IPS DF 4.7 (cell line): Measurements from ENCODE around the gene APOC4.
"Not testable (repeated sequence)": the region's sequence is repeated elsewhere in the genome, so short reads cannot be mapped to it uniquely, and the experiment has no call there.

Source experiments
- DNase-seq: peaks from one replicate; pipeline ENCODE4 v3.0.0-alpha.2; 2013; ENCODE audit warnings: low spot score; ENCODE audit errors: extremely low read depth

APOC4 gene

GRCh38 chr19:44958090-44958489 lies 16.1 kb downstream of the APOC4 start:
- DNase-seq = no peak

GRCh38 chr19:44959691-44960090 lies 17.7 kb downstream of the APOC4 start:
- no peak for DNase-seq

- DNase-seq = no peak
These were observed 19.1 kb downstream of the APOC4 start for GRCh38 chr19:44960906-44961728.

GRCh38 chr19:44961821-44962220 lies 19.8 kb downstream of the APOC4 start:
- no peak for DNase-seq

- DNase-seq = no peak
These were observed 26.1 kb downstream of the APOC4 start for GRCh38 chr19:44968118-44968517.

GRCh38 chr19:44968670-44969069 lies 26.6 kb downstream of the APOC4 start:
- no peak for DNase-seq

- no peak for DNase-seq
These were observed 27.4 kb downstream of the APOC4 start for GRCh38 chr19:44969437-44969836.

GRCh38 chr19:44971451-44971850 lies 29.4 kb downstream of the APOC4 start:
- DNase-seq = not testable (repeated sequence)

- no peak for DNase-seq
These were observed 30.8 kb downstream of the APOC4 start for GRCh38 chr19:44972802-44973201.

- no peak for DNase-seq
These were observed 32.1 kb downstream of the APOC4 start for GRCh38 chr19:44973982-44974735.

GRCh38 chr19:44974857-44975256 lies 32.8 kb downstream of the APOC4 start:
- DNase-seq = no peak

GRCh38 chr19:44975444-44975843 lies 33.4 kb downstream of the APOC4 start:
- DNase-seq = no peak

GRCh38 chr19:44984005-44984404 lies 42.0 kb downstream of the APOC4 start:
- no peak for DNase-seq

- DNase-seq = no peak
These were observed 43.4 kb downstream of the APOC4 start for GRCh38 chr19:44985445-44985844.

- no peak for DNase-seq
These were observed 44.4 kb downstream of the APOC4 start for GRCh38 chr19:44986389-44986788.

GRCh38 chr19:44987148-44987675 lies 45.2 kb downstream of the APOC4 start:
- DNase-seq = no peak

GRCh38 chr19:44988273-44988672 lies 46.2 kb downstream of the APOC4 start:
- no peak for DNase-seq

- no peak for DNase-seq
These were observed 47.0 kb downstream of the APOC4 start for GRCh38 chr19:44988896-44989556.

- DNase-seq = no peak
These were observed 48.4 kb downstream of the APOC4 start for GRCh38 chr19:44990459-44990858.

- no peak for DNase-seq
These were observed 48.9 kb downstream of the APOC4 start for GRCh38 chr19:44990966-44991365.

- no peak for DNase-seq
These were observed 50.5 kb downstream of the APOC4 start for GRCh38 chr19:44992336-44993163.
